ENCODE results near the gene IDI2.

GRCh38 chr10:1050554-1050953, 24.9 kb upstream of the IDI2 start:
- peak; percentile 84 for TF ChIP-seq BHLHE40 (IDR thresholded peaks at IDR 0.05; ENCODE audit: low read depth, low read length)
- no peak for TF ChIP-seq CHD2 (IDR thresholded peaks at IDR 0.05; ENCODE audit: low read length, partially characterized antibody)
- no peak for TF ChIP-seq SMC3 (IDR thresholded peaks at IDR 0.05)
- TF ChIP-seq RFX5 (IDR thresholded peaks at IDR 0.05), result no peak
- TF ChIP-seq CTCF (IDR thresholded peaks at IDR 0.05), result no peak
- no peak for TF ChIP-seq GATA3 (IDR thresholded peaks at IDR 0.05; ENCODE audit: borderline replicate concordance)

Data from A549 (cell line).